Activated CD4-positive, alpha-beta T cell treated with anti-CD3 and anti-CD28 coated beads for 24 hours (primary cell): ENCODE data around the gene SERTM2.
"Not testable (repeated sequence)": the region's sequence is repeated elsewhere in the genome, so short reads cannot be mapped to it uniquely, and the experiment has no call there.

Experiments
- DNase-seq, 2 donors: peaks; one replicate each; pipeline ENCODE4 v3.0.0-alpha.2; 2020; ENCODE audit warnings: low read depth in 2 of 2

The SERTM2 gene

DNA sequence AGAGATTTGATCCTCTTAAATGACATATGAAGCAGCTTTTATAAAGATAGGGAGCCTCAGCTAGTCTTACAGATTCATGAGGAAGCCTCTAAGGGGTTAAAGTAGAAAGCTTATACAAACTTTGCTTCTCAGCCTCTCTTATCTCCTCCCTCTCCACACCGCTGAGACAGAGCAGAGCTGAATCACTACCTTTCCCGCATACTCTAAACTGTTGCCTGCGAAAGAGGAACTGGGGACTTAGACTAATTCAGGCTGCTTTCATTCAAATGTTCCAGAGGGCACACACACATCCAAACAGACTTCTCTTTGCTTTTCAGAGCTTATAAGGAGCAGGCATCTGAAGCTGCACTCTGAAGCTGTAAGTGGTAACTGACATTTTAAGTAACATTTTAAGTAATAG is at the start of gene SERTM2:
TSS of gene SERTM2 (plus strand) at position 169 of the 400 bp plus-strand sequence. CDS start 7,213 bp downstream, outside the sequence.
- DNase-seq, result no peak

GRCh38 chrX:111465669-111466068 is 45.8 kb upstream of the SERTM2 start:
- DNase-seq, result no peak

- DNase-seq, result no peak
These were observed 43.5 kb upstream of the SERTM2 start for GRCh38 chrX:111467896-111468295.

DNA sequence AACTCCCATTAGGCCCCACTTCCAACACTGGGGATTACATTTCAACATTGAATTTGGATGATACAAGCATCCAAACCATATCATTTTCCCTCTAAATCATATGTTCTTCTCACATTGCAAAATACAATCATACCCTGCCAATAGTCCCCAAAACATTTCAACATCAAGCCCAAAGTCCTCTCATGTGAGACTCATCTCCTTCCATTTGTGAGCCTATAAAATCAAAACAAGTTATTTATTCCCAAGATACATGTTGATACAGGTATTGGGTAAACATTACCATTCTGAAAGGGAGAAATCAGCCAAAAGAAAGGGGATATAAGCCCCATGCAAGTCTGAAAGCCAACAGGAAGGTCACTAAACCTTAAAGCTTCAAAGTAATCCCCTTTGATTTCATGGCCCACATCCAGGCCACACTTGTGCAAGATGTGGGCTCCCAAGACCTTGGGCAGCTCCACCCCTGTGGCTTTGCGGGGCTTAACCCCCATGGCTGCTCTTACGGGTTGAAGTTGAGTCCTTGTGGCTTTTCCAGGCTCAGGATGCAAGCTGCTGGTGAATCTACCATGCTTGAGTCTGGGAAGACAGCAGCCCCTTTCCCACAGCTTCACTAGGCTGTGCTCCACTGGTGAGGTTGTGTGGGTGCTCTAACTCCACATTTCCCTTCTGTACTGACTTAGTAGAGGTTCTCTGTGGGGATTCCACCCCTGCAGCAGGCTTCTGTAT is 40.6 kb upstream of the SERTM2 start:
- no peak for DNase-seq

DNA sequence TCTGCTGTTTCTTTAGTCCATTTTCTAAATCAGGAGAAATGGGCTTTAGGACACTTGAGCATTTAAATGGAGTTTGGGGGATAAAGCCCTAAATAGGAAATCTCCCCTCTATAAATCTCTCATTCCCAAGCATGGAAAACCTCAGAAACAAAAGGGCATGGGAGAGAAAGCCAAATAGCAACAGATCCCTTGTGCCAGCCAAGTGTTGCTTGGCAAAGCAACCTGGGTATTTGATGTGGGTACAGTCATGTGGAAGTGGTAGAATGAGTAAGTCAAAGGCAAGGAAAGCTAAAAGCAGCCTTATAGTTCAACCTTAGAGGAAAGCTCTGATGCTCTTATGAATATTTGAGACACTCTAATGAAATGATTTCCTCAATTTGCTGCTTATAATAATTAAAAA is 29.5 kb upstream of the SERTM2 start:
- DNase-seq, result no peak

DNA sequence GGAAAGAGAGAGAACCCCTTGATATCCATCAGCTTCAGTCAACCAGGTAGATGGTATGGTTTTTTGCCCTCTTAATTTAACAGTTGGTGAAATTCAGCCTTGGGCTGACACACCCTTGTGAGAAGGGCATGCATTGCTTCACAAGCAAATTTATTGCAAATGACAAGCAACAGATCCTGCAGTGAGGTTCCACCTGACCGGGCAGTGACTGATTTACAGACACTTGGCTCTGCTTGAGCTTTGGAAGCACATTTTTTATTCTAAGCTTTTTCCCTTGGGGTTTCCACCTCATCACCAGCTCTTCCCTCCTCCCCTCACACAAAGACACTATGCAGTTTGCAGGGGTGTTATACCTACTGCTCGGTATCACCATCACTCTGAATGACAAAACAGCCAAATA is 28.3 kb upstream of the SERTM2 start:
- no peak for DNase-seq

DNA sequence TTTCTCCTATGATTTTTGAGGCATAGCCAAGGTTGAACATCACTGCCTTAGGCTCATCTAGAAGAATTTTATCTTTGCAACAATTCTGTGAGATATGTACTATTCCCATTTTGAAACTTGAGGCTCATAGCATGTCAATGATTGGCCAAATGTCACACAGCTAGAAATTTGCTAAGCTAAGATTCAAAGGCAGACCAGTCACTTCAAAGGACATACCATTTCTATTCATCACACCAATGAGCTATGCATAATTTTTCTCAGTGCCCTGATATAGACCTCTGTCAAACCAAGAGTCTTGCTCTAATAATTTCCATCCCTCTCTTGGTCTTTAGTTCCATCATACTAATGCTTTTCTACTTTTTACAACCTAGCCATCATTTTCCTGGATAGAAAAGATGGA is 27.6 kb upstream of the SERTM2 start:
- no peak for DNase-seq

- no peak for DNase-seq
These were observed 20.8 kb upstream of the SERTM2 start for GRCh38 chrX:111490688-111491087.

GRCh38 chrX:111492085-111492484 is 19.4 kb upstream of the SERTM2 start:
- DNase-seq, result no peak

DNA sequence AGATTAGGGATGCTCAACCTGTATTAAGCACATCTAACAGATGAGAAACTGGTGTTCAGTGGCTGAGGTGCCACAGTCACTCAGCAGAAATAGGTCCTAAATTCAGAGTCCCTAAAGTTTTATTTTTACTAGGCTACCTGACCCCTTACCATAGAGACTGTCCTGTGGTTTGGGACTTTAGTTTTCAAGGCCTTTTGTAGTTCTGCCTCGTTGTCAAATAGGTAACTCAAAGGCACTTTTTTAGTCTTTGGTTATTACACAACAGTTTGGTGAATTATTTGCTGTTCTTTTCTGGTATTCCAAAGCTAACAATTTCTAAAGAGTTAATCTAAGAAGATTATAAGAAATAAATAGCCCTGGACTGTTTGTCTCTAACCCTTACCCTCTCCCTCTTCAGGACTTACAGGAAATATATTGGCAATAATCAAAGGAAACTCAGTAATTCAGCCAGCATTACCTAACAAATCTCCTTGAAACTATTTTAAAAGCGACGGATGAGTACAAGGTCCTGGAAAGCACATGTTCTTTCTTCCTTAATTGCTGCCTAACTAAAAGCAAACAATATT is 12.8 kb upstream of the SERTM2 start:
- DNase-seq, result no peak

- no peak for DNase-seq
These were observed 7.9 kb upstream of the SERTM2 start for GRCh38 chrX:111503485-111503993.

DNA sequence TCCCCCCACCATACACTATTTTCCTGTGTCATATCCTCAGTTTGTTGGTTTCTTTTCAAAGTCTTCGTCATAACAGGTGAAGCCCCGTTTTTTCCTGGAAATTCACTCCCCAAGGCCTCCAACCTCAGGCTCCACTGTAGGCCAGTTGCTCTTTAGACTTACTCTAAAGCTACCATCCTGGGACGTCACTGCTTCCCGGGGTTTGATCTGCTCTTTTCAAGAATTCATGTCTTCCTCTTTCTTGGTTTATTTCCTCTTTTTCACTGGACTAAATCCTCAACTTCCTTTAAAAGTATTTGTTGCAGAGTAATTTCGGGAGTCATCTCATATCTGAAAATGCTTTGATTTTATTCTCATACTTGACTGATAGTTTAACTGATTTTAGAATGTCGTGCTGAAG is 6.5 kb upstream of the SERTM2 start:
- DNase-seq, result no peak

GRCh38 chrX:111505783-111506182 is 5.7 kb upstream of the SERTM2 start:
- DNase-seq, result no peak

- no peak for DNase-seq
These were observed 4.6 kb upstream of the SERTM2 start for GRCh38 chrX:111506826-111507225.

GRCh38 chrX:111507933-111508332 is 3.5 kb upstream of the SERTM2 start:
- DNase-seq, result no peak

DNA sequence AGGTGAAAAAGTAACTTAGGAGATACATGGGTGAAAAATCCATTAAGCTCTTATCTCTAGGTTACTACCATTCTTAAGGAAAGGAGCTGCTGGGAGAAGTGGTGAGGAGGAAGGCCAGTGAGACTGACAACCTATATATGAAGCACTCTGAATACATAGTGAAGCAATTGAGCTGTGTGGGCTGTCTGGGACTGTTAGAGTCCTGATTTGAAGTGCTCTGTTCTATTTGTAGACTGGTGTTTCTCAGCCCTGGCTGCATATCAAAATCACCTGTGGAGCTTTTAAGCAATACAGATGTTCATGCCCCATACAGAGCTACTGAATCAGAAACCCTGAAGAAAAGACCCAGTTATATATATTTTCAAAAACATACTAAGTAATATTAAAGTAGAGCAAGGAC is 3.9 kb downstream of the SERTM2 start:
- DNase-seq, result no peak

DNA sequence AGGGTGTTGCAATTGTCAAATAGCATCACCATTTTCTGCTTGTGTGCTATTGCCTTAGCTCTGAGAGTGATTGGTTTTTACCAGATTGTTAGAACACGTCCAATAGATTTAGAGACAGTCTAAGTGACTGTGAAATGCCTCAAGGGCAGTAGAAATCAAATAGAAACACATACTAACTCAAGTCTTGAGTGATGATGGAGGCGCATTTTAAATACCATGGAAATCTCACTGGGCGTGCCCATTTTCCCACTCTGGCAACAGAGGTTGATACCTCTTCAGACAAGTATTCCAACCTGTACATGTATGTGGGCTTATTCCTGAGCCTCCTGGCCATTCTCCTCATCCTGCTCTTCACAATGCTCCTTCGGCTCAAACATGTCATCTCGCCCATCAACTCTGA is 7.2 kb downstream of the SERTM2 start:
- DNase-seq, result no peak

DNA sequence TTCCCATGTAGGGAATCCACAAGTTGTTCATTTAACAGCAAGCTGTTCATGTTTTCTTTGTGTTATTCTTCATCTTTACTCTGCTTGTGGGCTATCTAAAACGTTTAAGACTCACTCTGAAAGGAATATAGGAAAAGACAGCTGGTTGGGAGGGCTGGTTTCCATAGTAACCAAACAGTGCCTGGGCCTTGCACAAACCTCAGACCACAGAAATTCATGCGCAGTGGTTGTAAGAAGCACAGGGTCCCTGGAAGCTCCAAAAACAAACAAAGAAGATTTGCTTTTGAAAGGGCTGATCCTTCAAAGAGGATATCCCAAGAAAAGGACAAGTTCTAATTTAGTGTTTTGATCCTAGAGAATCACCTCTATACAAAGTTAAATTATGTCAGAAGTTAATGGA is 7.8 kb downstream of the SERTM2 start:
- DNase-seq, result no peak

DNA sequence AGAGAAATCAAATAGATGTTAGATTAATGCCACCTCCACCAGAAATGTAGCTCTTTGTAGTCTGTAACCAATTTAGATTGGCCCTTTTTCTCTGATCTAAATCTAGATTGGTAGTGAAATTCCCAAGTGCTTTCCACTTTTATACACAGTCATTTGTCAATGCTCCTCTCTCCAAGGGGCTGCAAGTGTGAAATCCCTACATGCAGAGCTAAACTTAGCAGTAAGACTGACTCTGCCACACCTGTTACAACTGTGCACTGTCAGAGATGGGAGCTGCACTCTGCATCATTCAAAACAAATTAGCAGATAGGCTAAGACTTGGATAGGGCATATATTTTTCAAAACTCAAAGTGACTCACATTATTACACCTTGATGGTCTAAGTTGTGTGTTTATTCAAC is 9.1 kb downstream of the SERTM2 start:
- DNase-seq, result no peak

GRCh38 chrX:111521169-111521568 is 9.7 kb downstream of the SERTM2 start:
- no peak for DNase-seq

- DNase-seq, result no peak
These were observed 31.8 kb downstream of the SERTM2 start for GRCh38 chrX:111543212-111543741.

DNA sequence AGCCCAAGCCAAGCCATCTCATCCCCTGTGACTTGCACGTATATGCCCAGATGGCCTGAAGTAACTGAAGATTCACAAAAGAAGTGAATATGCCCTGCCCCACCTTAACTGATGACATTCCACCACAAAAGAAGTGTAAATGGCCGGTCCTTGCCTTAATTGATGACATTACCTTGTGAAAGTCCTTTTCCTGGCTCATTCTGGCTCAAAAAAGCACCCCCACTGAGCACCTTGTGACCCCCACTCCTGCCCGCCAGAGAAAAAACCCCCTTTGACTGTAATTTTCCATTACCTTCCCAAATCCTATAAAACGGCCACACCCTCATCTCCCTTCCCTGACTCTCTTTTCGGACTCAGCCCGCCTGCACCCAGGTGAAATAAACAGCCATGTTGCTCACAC is 37.8 kb downstream of the SERTM2 start:
- DNase-seq, result not testable (repeated sequence)

GRCh38 chrX:111555406-111555958 is 44.0 kb downstream of the SERTM2 start:
- DNase-seq, result no peak
